Cardiac muscle cell (in vitro differentiated cells and primary cell): Measurements from ENCODE around the gene IFITM5. TPM values are rescaled to one million over a fixed set of nuclear protein-coding genes. Genes with fewer than 3 reads are reported as not detected.

Source experiments
- DNase-seq, 2 donors: peaks; one replicate each; pipeline versions ENCODE4 v3.0.0 to v3.0.0-alpha.2; 2010 to 2017; ENCODE audit warnings: low read depth in 1 of 2, low spot score in 1 of 2
- H3K27ac ChIP-seq: fragments of 200-600 bp; sonication (generic); 2 replicates; pipeline ENCODE4 v1.5.1; 2016
- H3K27me3 ChIP-seq: fragments of 200-600 bp; sonication (generic); 2 replicates; pipeline ENCODE4 v1.6.0; 2016; ENCODE audit warnings: control low read depth
- H3K36me3 ChIP-seq: fragments of 200-600 bp; sonication (generic); 2 replicates; pipeline ENCODE4 v1.5.1; 2016; ENCODE audit warnings: control low read depth
- H3K4me1 ChIP-seq: fragments of 200-600 bp; sonication (generic); 2 replicates; pipeline ENCODE4 v1.8.1; 2017; ENCODE audit warnings: low read depth, mild to moderate bottlenecking, mixed run types
- H3K4me3 ChIP-seq: fragments of 200-600 bp; sonication (generic); 2 replicates; pipeline ENCODE4 v1.5.1; 2016; ENCODE audit warnings: mild to moderate bottlenecking
- H3K9me3 ChIP-seq: fragments of 200-600 bp; sonication (generic); 2 replicates; pipeline ENCODE4 v1.5.1; 2017; ENCODE audit warnings: low read depth, mild to moderate bottlenecking, control low read depth
- polyA plus RNA-seq: library from polyadenylated mRNA; unstranded; fragments of >200 nt; fragmentation: Nextera tagmentation; extraction: Ambion mirVana; gene quantifications from 2 replicates; pipeline ENCODE4 v1.2.1, GENCODE V29; 2016
- total RNA-seq: library from RNA; depleted of rRNA; stranded (reverse); fragments of >200 nt; gene quantifications from 2 replicates; pipeline ENCODE4 v1.2.3, GENCODE V29; 2016
- TF ChIP-seq, protein P1 (sequence below): IDR thresholded peaks from 2 replicates; pipeline ENCODE4 v1.5.1; 2012; ENCODE audit warnings: low read depth, mild to moderate bottlenecking, low read length

IFITM5 gene
- total and polyA plus RNA-seq, 2 experiments from 2014 or later: not detected

DNA sequence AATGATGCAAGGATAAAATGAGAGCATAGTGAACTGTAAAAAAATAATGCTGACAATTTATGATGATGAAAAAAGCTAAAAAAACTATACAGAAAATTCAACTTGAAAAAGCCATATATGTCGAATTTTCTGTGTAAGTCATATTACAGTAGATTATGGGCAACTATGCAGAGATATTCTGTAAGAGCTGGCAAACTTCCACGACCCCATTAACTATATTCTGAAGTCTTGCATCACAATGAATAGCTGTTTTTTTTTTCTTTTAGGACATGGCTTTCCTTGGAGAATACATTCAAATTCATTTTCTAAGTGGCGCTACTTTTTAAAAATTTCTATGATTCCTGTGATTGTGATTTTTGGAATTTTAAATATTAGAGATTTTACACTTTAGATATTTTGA, 44.1 kb downstream of the IFITM5 start:
- H3K4me3 ChIP-seq: no peak overlapping the region
- H3K27ac ChIP-seq: no peak overlapping the region
- DNase-seq: peak in 1 of 2 donors; percentile 79
- no peaks in the 10 kb centered on the region for H3K9me3 ChIP-seq
- H3K4me1 ChIP-seq: peaks cover 5% of the 10 kb centered on the region
- no peaks in the 10 kb centered on the region for H3K27me3 ChIP-seq
- peaks cover 21% of the 10 kb centered on the region for H3K36me3 ChIP-seq
- TF ChIP-seq, protein P1, sequence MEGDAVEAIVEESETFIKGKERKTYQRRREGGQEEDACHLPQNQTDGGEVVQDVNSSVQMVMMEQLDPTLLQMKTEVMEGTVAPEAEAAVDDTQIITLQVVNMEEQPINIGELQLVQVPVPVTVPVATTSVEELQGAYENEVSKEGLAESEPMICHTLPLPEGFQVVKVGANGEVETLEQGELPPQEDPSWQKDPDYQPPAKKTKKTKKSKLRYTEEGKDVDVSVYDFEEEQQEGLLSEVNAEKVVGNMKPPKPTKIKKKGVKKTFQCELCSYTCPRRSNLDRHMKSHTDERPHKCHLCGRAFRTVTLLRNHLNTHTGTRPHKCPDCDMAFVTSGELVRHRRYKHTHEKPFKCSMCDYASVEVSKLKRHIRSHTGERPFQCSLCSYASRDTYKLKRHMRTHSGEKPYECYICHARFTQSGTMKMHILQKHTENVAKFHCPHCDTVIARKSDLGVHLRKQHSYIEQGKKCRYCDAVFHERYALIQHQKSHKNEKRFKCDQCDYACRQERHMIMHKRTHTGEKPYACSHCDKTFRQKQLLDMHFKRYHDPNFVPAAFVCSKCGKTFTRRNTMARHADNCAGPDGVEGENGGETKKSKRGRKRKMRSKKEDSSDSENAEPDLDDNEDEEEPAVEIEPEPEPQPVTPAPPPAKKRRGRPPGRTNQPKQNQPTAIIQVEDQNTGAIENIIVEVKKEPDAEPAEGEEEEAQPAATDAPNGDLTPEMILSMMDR: no peak

DNA sequence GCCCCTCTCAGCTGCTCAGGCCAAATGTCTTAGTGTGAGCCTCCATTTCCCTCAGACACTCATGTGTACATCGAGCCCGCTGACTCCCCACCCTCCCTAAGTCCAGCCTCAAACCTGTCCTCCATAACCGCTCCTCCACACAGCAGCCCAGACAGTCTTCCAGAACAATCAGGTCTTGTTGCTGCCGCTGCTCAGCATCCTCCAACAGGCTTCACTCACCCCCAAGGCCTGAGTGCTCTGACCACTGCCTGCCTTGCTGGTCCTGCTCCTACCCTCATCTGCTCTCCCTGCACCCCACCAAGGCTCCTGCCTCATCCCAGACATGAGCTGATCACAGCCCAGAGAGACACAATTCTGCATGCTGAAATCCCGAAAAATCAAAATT, 45.4 kb downstream of the IFITM5 start:
- Histone ChIP-seq H3K4me1 (peaks cover 5% of the 10 kb centered on the region), H3K27ac (no peak overlapping the region), H3K9me3 (no peaks in the 10 kb centered on the region), H3K4me3 (no peak overlapping the region), H3K36me3 (peaks cover 29% of the 10 kb centered on the region), H3K27me3 (no peaks in the 10 kb centered on the region)
- TF ChIP-seq, protein P1: no peak
- DNase-seq: no peak

DNA sequence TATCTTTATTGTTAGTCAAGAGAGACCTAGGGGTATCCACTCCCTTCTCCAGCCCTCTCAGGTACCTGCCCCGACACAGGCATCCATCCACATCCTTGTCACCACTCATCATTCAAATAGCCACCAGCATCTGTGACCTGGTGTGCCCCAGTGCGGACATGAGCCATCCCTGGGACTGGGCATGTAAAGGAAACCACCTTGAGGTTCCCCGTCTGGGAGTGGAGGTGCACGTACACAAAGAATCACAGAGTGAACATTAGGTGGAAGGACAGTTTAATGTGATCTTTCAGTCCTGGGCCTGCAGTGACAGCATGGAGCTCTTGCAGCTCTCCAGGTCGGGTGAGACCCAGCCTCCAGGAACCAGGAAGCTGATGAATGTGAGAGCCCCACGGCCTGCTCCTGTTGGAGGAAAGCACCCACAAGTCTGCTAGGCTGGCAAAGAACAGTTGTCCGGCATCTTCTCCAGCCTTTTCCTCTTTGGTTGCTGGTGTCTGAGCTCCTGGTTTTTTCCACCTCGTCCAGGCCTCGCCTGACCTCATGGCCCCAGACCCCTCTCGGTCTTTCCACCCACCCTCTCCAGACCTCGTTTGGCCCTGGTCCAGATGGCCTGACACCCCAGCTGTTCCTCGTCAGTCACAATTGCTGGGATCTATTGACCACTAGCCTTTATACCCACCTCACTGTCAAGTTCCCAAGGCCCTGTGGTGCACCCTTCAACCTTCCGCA, 46.0 kb downstream of the IFITM5 start:
- TF ChIP-seq, protein P1: no peak
- no peak overlapping the region for H3K27ac ChIP-seq
- no peak for DNase-seq
- H3K36me3 ChIP-seq: peaks cover 33% of the 10 kb centered on the region
- H3K27me3 ChIP-seq: no peaks in the 10 kb centered on the region
- no peak overlapping the region for H3K4me3 ChIP-seq
- peaks cover 5% of the 10 kb centered on the region for H3K4me1 ChIP-seq
- no peaks in the 10 kb centered on the region for H3K9me3 ChIP-seq

DNA sequence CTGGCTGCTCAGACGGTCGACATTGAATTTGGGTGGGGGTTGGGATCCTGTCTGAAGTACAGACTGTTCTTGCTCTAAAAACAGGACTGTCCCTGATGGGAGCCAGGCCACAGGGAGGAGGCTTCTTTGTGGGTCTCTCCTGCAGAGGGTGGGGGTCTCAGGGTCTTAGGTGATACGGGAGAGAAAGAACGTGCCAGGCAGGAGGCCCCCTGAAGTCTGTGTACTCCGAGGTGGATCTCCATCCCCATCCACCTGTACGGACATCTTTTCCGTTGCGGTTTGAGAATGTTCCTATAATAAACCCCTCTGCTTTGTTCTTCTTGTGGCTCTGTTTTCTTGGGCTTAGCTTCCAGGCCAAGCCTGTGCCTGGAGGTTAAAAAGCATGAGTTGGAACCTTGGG, 46.7 kb downstream of the IFITM5 start:
- no peaks in the 10 kb centered on the region for H3K9me3 ChIP-seq
- no peaks in the 10 kb centered on the region for H3K27me3 ChIP-seq
- peaks cover 40% of the 10 kb centered on the region for H3K36me3 ChIP-seq
- H3K4me1 ChIP-seq: peaks cover 5% of the 10 kb centered on the region
- H3K4me3 ChIP-seq: no peak overlapping the region
- no peak for DNase-seq
- no peak overlapping the region for H3K27ac ChIP-seq
- TF ChIP-seq, protein P1: no peak

DNA sequence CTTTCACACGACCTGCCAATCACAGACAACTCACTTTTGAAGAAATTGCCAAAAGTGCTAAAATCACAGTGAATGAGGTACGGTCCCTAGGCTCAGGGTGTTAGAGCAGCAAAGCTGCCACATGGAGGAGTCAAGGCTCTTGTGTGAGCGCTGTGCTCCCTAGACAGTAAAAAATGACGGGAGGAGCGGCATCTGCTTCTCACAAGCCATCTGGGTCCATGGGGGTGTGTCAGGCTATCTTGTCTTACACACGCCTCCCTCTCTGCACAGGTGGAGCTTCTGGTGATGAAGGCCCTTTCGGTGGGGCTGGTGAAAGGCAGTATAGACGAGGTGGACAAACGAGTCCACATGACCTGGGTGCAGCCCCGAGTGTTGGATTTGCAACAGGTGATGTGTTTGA, 47.8 kb downstream of the IFITM5 start:
- Histone ChIP-seq H3K36me3 (peaks cover 47% of the 10 kb centered on the region), H3K27ac (no peak overlapping the region), H3K27me3 (no peaks in the 10 kb centered on the region), H3K4me1 (no peaks in the 10 kb centered on the region), H3K9me3 (no peaks in the 10 kb centered on the region), H3K4me3 (no peak overlapping the region)
- TF ChIP-seq, protein P1: no peak
- DNase-seq: no peak
